Stimulated activated CD4-positive, alpha-beta T cell treated with anti-CD3 and anti-CD28 coated beads, TNF-alpha, amount 100 ng/mL, for 4 hours (primary cell): ENCODE measurements around the gene ETV5.

Experiments
- DNase-seq, 3 experiments: peaks; one replicate each; pipeline ENCODE4 v3.0.0-alpha.2; 2020; ENCODE audit warnings: low read depth in 3 of 3

ETV5 gene

GRCh38 chr3:186095561-186096081 lies 13.3 kb downstream of the ETV5 start:
- DNase-seq, result no peak

GRCh38 chr3:186094696-186095425 lies 14.0 kb downstream of the ETV5 start:
- no peak for DNase-seq

- no peak for DNase-seq
These were observed 14.6 kb downstream of the ETV5 start for GRCh38 chr3:186094271-186094670.

GRCh38 chr3:186093271-186093900 lies 15.5 kb downstream of the ETV5 start:
- no peak for DNase-seq

- no peak for DNase-seq
These were observed 16.4 kb downstream of the ETV5 start for GRCh38 chr3:186092360-186093070.

- DNase-seq, result no peak
These were observed 18.0 kb downstream of the ETV5 start for GRCh38 chr3:186090901-186091300.

- no peak for DNase-seq
These were observed 20.6 kb downstream of the ETV5 start for GRCh38 chr3:186088335-186088734.

- no peak for DNase-seq
These were observed 24.6 kb downstream of the ETV5 start for GRCh38 chr3:186084264-186084663.

- no peak for DNase-seq
These were observed 25.1 kb downstream of the ETV5 start for GRCh38 chr3:186083746-186084145.

GRCh38 chr3:186082150-186082549 lies 26.7 kb downstream of the ETV5 start:
- no peak for DNase-seq

GRCh38 chr3:186081678-186082077 lies 27.2 kb downstream of the ETV5 start:
- DNase-seq, result no peak

- DNase-seq, result no peak
These were observed 27.9 kb downstream of the ETV5 start for GRCh38 chr3:186080849-186081438.

- DNase-seq, result no peak
These were observed 29.0 kb downstream of the ETV5 start for GRCh38 chr3:186079925-186080324.

GRCh38 chr3:186077466-186077865 lies 31.4 kb downstream of the ETV5 start:
- DNase-seq, result no peak

GRCh38 chr3:186075931-186076567 lies 32.8 kb downstream of the ETV5 start:
- no peak for DNase-seq

- DNase-seq, result no peak
These were observed 33.4 kb downstream of the ETV5 start for GRCh38 chr3:186075489-186075888.

- DNase-seq, result no peak
These were observed 35.2 kb downstream of the ETV5 start for GRCh38 chr3:186073641-186074040.

GRCh38 chr3:186070996-186071395 lies 37.9 kb downstream of the ETV5 start:
- no peak for DNase-seq

- no peak for DNase-seq
These were observed 38.3 kb downstream of the ETV5 start for GRCh38 chr3:186070550-186070949.

GRCh38 chr3:186070133-186070532 lies 38.8 kb downstream of the ETV5 start:
- DNase-seq, result no peak

GRCh38 chr3:186069199-186069598 lies 39.7 kb downstream of the ETV5 start:
- DNase-seq, result no peak

- no peak for DNase-seq
These were observed 40.7 kb downstream of the ETV5 start for GRCh38 chr3:186068243-186068552.
